ENCODE data around the gene COL18A1.

GRCh38 chr21:45410151-45410864, 5.3 kb downstream of the COL18A1 start:
- TF ChIP-seq CTCF (IDR thresholded peaks at IDR 0.05) (no peak), POLR2A (IDR thresholded peaks at IDR 0.05) (no peak)
